ENCODE results near the gene YWHAE.

GRCh38 chr17:1422885-1423284 is 22.9 kb upstream of the YWHAE start:
- TF ChIP-seq, protein P1, sequence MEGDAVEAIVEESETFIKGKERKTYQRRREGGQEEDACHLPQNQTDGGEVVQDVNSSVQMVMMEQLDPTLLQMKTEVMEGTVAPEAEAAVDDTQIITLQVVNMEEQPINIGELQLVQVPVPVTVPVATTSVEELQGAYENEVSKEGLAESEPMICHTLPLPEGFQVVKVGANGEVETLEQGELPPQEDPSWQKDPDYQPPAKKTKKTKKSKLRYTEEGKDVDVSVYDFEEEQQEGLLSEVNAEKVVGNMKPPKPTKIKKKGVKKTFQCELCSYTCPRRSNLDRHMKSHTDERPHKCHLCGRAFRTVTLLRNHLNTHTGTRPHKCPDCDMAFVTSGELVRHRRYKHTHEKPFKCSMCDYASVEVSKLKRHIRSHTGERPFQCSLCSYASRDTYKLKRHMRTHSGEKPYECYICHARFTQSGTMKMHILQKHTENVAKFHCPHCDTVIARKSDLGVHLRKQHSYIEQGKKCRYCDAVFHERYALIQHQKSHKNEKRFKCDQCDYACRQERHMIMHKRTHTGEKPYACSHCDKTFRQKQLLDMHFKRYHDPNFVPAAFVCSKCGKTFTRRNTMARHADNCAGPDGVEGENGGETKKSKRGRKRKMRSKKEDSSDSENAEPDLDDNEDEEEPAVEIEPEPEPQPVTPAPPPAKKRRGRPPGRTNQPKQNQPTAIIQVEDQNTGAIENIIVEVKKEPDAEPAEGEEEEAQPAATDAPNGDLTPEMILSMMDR (IDR thresholded peaks at IDR 0.05; ENCODE audit: poor library complexity) = no peak
- TF ChIP-seq EZH2 (IDR thresholded peaks at IDR 0.05; ENCODE audit: borderline replicate concordance) = no peak
